Ectodermal cell (in vitro differentiated cells): Measurements from ENCODE around the gene CUEDC1.

ENCODE experiments used
- H3K27ac ChIP-seq: 2 replicates; pipeline ENCODE4 v1.7.0; 2013; ENCODE audit warnings: mild to moderate bottlenecking, low read depth, low read length; ENCODE audit not compliant: insufficient read depth, poor library complexity, severe bottlenecking
- H3K27me3 ChIP-seq: 2 replicates; pipeline ENCODE4 v1.7.0; 2013; ENCODE audit warnings: mild to moderate bottlenecking, low read length; ENCODE audit not compliant: insufficient read depth, control insufficient read depth, poor library complexity, severe bottlenecking
- H3K36me3 ChIP-seq: one replicate; pipeline ENCODE4 v1.7.0; 2013; ENCODE audit warnings: low read length; ENCODE audit not compliant: control insufficient read depth, insufficient read depth
- H3K4me1 ChIP-seq: one replicate; pipeline ENCODE4 v1.7.0; 2013; ENCODE audit warnings: low read length; ENCODE audit not compliant: control insufficient read depth, insufficient read depth
- H3K4me3 ChIP-seq: 2 replicates; pipeline ENCODE4 v1.7.0; 2013; ENCODE audit warnings: low read depth, low read length, control low read depth; ENCODE audit not compliant: insufficient read depth
- H3K9me3 ChIP-seq: 2 replicates; pipeline ENCODE4 v1.7.0; 2013; ENCODE audit warnings: mild to moderate bottlenecking, low read length, moderate library complexity; ENCODE audit not compliant: control insufficient read depth
- WGBS, 2 experiments: methylation state at CpG; one replicate each; pipeline ENCODE4 v1.1.7; 2013; ENCODE audit warnings: missing lambda C conversion rate in 2 of 2; 5-methylcytosine and 5-hydroxymethylcytosine counted together

The CUEDC1 gene

GRCh38 chr17:57894848-57895247, 60.4 kb downstream of the CUEDC1 start:
- Histone ChIP-seq H3K4me3 (no peak overlapping the region), H3K4me1 (peaks cover 37% of the 10 kb centered on the region), H3K27me3 (no peaks in the 10 kb centered on the region), H3K36me3 (no peaks in the 10 kb centered on the region), H3K27ac (no peak overlapping the region), H3K9me3 (no peaks in the 10 kb centered on the region)
- WGBS, 2 experiments: 94 to 95% methylated on average over 1 of the region's 1 CpG

GRCh38 chr17:57892820-57893595, 62.2 kb downstream of the CUEDC1 start:
- peak overlapping the region; percentile 10 for H3K4me3 ChIP-seq
- no peaks in the 10 kb centered on the region for H3K36me3 ChIP-seq
- H3K4me1 ChIP-seq: peaks cover 21% of the 10 kb centered on the region
- H3K9me3 ChIP-seq: no peaks in the 10 kb centered on the region
- H3K27ac ChIP-seq: peak overlapping the region; percentile 95
- no peaks in the 10 kb centered on the region for H3K27me3 ChIP-seq
- WGBS, 2 experiments: 32 to 36% methylated on average over 16 of the region's 16 CpGs

GRCh38 chr17:57892146-57892819, 62.9 kb downstream of the CUEDC1 start:
- Histone ChIP-seq H3K4me3 (no peak overlapping the region), H3K4me1 (peaks cover 16% of the 10 kb centered on the region)
- 52 to 56% methylated on average over 6 of the region's 6 CpGs for WGBS, 2 experiments

GRCh38 chr17:57890857-57891232, 64.4 kb downstream of the CUEDC1 start:
- Histone ChIP-seq H3K9me3 (no peaks in the 10 kb centered on the region), H3K27me3 (no peaks in the 10 kb centered on the region), H3K36me3 (no peaks in the 10 kb centered on the region), H3K4me1 (peaks cover 16% of the 10 kb centered on the region), H3K4me3 (no peak overlapping the region), H3K27ac (no peak overlapping the region)
- WGBS, 2 experiments: 95 to 96% methylated on average over 4 of the region's 4 CpGs

More at GRCh38 chr17:57892146-57892819, 62.9 kb downstream of the CUEDC1 start:
- Histone ChIP-seq H3K9me3 (no peaks in the 10 kb centered on the region), H3K36me3 (no peaks in the 10 kb centered on the region), H3K27me3 (no peaks in the 10 kb centered on the region), H3K27ac (peak overlapping the region; percentile 95)

GRCh38 chr17:57889892-57890856, 65.0 kb downstream of the CUEDC1 start:
- Histone ChIP-seq H3K36me3 (no peaks in the 10 kb centered on the region), H3K9me3 (no peaks in the 10 kb centered on the region), H3K4me1 (peaks cover 16% of the 10 kb centered on the region), H3K27me3 (no peaks in the 10 kb centered on the region), H3K4me3 (no peak overlapping the region), H3K27ac (no peak overlapping the region)
- WGBS, 2 experiments: 86 to 88% methylated on average over 11 of the region's 11 CpGs

GRCh38 chr17:57889252-57889651, 66.0 kb downstream of the CUEDC1 start:
- no peaks in the 10 kb centered on the region for H3K9me3 ChIP-seq
- 91 to 92% methylated on average over 2 of the region's 2 CpGs for WGBS, 2 experiments
- no peak overlapping the region for H3K4me3 ChIP-seq
- H3K36me3 ChIP-seq: no peaks in the 10 kb centered on the region
- H3K27me3 ChIP-seq: no peaks in the 10 kb centered on the region
- peaks cover 11% of the 10 kb centered on the region for H3K4me1 ChIP-seq
- H3K27ac ChIP-seq: no peak overlapping the region

- Histone ChIP-seq H3K4me3 (no peak overlapping the region), H3K9me3 (no peaks in the 10 kb centered on the region), H3K27ac (no peak overlapping the region), H3K4me1 (peaks cover 10% of the 10 kb centered on the region), H3K36me3 (no peaks in the 10 kb centered on the region), H3K27me3 (no peaks in the 10 kb centered on the region)
- 91 to 94% methylated on average over 12 of the region's 12 CpGs for WGBS, 2 experiments
These were observed 66.6 kb downstream of the CUEDC1 start for GRCh38 chr17:57888311-57889216.

GRCh38 chr17:57887161-57887560, 68.1 kb downstream of the CUEDC1 start:
- Histone ChIP-seq H3K27ac (no peak overlapping the region), H3K4me1 (no peaks in the 10 kb centered on the region), H3K27me3 (no peaks in the 10 kb centered on the region), H3K36me3 (no peaks in the 10 kb centered on the region), H3K4me3 (no peak overlapping the region), H3K9me3 (no peaks in the 10 kb centered on the region)
- 90 to 96% methylated on average over 4 of the region's 4 CpGs for WGBS, 2 experiments

- H3K36me3 ChIP-seq: no peaks in the 10 kb centered on the region
- no peaks in the 10 kb centered on the region for H3K27me3 ChIP-seq
- H3K4me3 ChIP-seq: no peak overlapping the region
- peaks cover 10% of the 10 kb centered on the region for H3K4me1 ChIP-seq
- H3K27ac ChIP-seq: no peak overlapping the region
- whole genome bisulfite sequencing, 2 experiments: 98% methylated on average over 4 of the region's 4 CpGs
- H3K9me3 ChIP-seq: no peaks in the 10 kb centered on the region
These were observed 69.2 kb downstream of the CUEDC1 start for GRCh38 chr17:57886020-57886419.
